ENCODE measurements around the gene KCTD18.

KCTD18 gene

GRCh38 chr2:200509235-200509611, 645 bp downstream of the KCTD18 start:
- TF ChIP-seq CTCF (conservative IDR thresholded peaks at IDR 0.05; ENCODE audit: control insufficient read depth, insufficient read depth, low read depth, low read length) = no peak
- DNase-seq (ENCODE audit: low read depth) = peak; percentile 17
- H3K4me3 ChIP-seq (ENCODE audit: control insufficient read depth, low read depth, low read length) = peak overlapping the region; percentile 78

GRCh38 chr2:200507179-200507578, 2.7 kb downstream of the KCTD18 start:
- H3K4me3 ChIP-seq (ENCODE audit: control insufficient read depth, low read depth, low read length) = no peak overlapping the region
- no peak for TF ChIP-seq CTCF (conservative IDR thresholded peaks at IDR 0.05; ENCODE audit: control insufficient read depth, insufficient read depth, low read depth, low read length)
- no peak for DNase-seq (ENCODE audit: low read depth)

- no peak for DNase-seq (ENCODE audit: low read depth)
- TF ChIP-seq CTCF (conservative IDR thresholded peaks at IDR 0.05; ENCODE audit: control insufficient read depth, insufficient read depth, low read depth, low read length) = no peak
- no peak overlapping the region for H3K4me3 ChIP-seq (ENCODE audit: control insufficient read depth, low read depth, low read length)
These were observed 3.2 kb downstream of the KCTD18 start for GRCh38 chr2:200506679-200507078.

- TF ChIP-seq CTCF (conservative IDR thresholded peaks at IDR 0.05; ENCODE audit: control insufficient read depth, insufficient read depth, low read depth, low read length) = no peak
These were observed 7.7 kb downstream of the KCTD18 start for GRCh38 chr2:200502196-200502595.

GRCh38 chr2:200498402-200499162, 11.3 kb downstream of the KCTD18 start:
- no peak for TF ChIP-seq CTCF (conservative IDR thresholded peaks at IDR 0.05; ENCODE audit: control insufficient read depth, insufficient read depth, low read depth, low read length)
- DNase-seq (ENCODE audit: low read depth) = no peak
- H3K4me3 ChIP-seq (ENCODE audit: control insufficient read depth, low read depth, low read length) = no peak overlapping the region

More at GRCh38 chr2:200502196-200502595, 7.7 kb downstream of the KCTD18 start:
- no peak for DNase-seq (ENCODE audit: low read depth)
- H3K4me3 ChIP-seq (ENCODE audit: control insufficient read depth, low read depth, low read length) = no peak overlapping the region

GRCh38 chr2:200496696-200497095, 13.2 kb downstream of the KCTD18 start:
- DNase-seq (ENCODE audit: low read depth) = no peak
- no peak for TF ChIP-seq CTCF (conservative IDR thresholded peaks at IDR 0.05; ENCODE audit: control insufficient read depth, insufficient read depth, low read depth, low read length)
- no peak overlapping the region for H3K4me3 ChIP-seq (ENCODE audit: control insufficient read depth, low read depth, low read length)

Measured in fibroblast of mammary gland (primary cell).